HepG2 (cell line): ENCODE results near the gene CCDC54.

ENCODE experiments used
- ATF3 ChIP-seq: sonication (generic); formaldehyde crosslinking; IDR thresholded peaks from 2 replicates; pipeline ENCODE4 v1.4.0; 2020; ENCODE audit warnings: missing genetic modification reagents
- ATF5 ChIP-seq: sonication (generic); formaldehyde crosslinking; IDR thresholded peaks from 2 replicates; pipeline ENCODE4 v1.4.0; 2020; ENCODE audit warnings: mild to moderate bottlenecking, low read depth, missing genetic modification reagents
- CREB1 ChIP-seq, 2 experiments: fragments of 450-650 bp in 1 of 2; IDR thresholded peaks; 2 replicates each; pipeline ENCODE4 v1.6.1; 2016 to 2017; ENCODE audit warnings: control low read depth in 1 of 2, mild to moderate bottlenecking in 1 of 2, missing compliant biosample characterization in 1 of 2, missing genetic modification characterization in 1 of 2
- HNF1B ChIP-seq: sonication (generic); formaldehyde crosslinking; IDR thresholded peaks from 2 replicates; pipeline ENCODE4 v1.5.1; 2020; ENCODE audit warnings: mild to moderate bottlenecking, moderate library complexity, missing genetic modification reagents
- IRF1 ChIP-seq: sonication (generic); formaldehyde crosslinking; IDR thresholded peaks from 2 replicates; pipeline ENCODE4 v1.4.0; 2020; ENCODE audit warnings: low read depth, mild to moderate bottlenecking, missing genetic modification reagents
- POLR2A ChIP-seq, 2 experiments: IDR thresholded peaks; 2 replicates each; pipeline ENCODE4 v1.6.1; 2011; ENCODE audit warnings: low read depth in 2 of 2, low read length in 2 of 2, mild to moderate bottlenecking in 1 of 2, moderate library complexity in 1 of 2; ENCODE audit not compliant: insufficient read depth in 1 of 2
- REST ChIP-seq, 2 experiments: IDR thresholded peaks; 2 replicates each; pipeline ENCODE4 v1.6.1; 2011 to 2012; ENCODE audit warnings: low read length in 2 of 2, borderline replicate concordance in 1 of 2, low read depth in 1 of 2, mild to moderate bottlenecking in 1 of 2, moderate library complexity in 1 of 2
- TMF1 ChIP-seq: sonication (generic); formaldehyde crosslinking; IDR thresholded peaks from 2 replicates; pipeline ENCODE4 v1.8.1; 2022; ENCODE audit warnings: low read depth, missing genetic modification reagents
- ZFYVE20 ChIP-seq: sonication (generic); formaldehyde crosslinking; IDR thresholded peaks from 2 replicates; pipeline ENCODE4 v1.8.0; 2023; ENCODE audit warnings: low read depth, mild to moderate bottlenecking, moderate library complexity, missing genetic modification reagents, borderline replicate concordance
- ZNF576 ChIP-seq: sonication (generic); formaldehyde crosslinking; IDR thresholded peaks from 2 replicates; pipeline ENCODE4 v1.4.0; 2020; ENCODE audit warnings: mild to moderate bottlenecking, missing genetic modification reagents

- TF ChIP-seq IRF1, result no peak
- TF ChIP-seq ATF5 (CRISPR knock-in tag), result no peak
- no peak for TF ChIP-seq POLR2A (IDR thresholded peaks at IDR 0.05; ENCODE audit: insufficient read depth in 1 of 2, low read depth in 2 of 2, low read length in 2 of 2)
- no peak for TF ChIP-seq TMF1 (CRISPR knock-in tag)
- TF ChIP-seq CREB1 (IDR thresholded peaks at IDR 0.05), result no peak
- TF ChIP-seq CREB1 (CRISPR knock-in tag; IDR thresholded peaks at IDR 0.05), result no peak
- TF ChIP-seq REST (IDR thresholded peaks at IDR 0.05; ENCODE audit: borderline replicate concordance in 1 of 2, low read depth in 1 of 2, low read length in 2 of 2), result no peak
- TF ChIP-seq ZNF576 (CRISPR knock-in tag), result no peak
- TF ChIP-seq HNF1B (CRISPR knock-in tag), result no peak
- no peak for TF ChIP-seq ATF3
- no peak for TF ChIP-seq ZFYVE20 (CRISPR knock-in tag)
Measured at GRCh38 chr3:107402214-107402613, 25.0 kb downstream of the CCDC54 start.
